NCI-H510A (cell line): ENCODE measurements around the gene STIM1.

ENCODE experiments used
- DNase-seq: peaks from one replicate; lab custom pipeline; 2025; lab: John Stamatoyannopoulos, UW

The STIM1 gene

GRCh38 chr11:3830730-3831129 lies 24.7 kb upstream of the STIM1 start:
- no peak for DNase-seq

- no peak for DNase-seq
Measured at GRCh38 chr11:3831378-3832239, 23.9 kb upstream of the STIM1 start.

GRCh38 chr11:3832816-3833215 lies 22.6 kb upstream of the STIM1 start:
- DNase-seq, result no peak

- DNase-seq, result no peak
Measured at GRCh38 chr11:3833449-3833848, 22.0 kb upstream of the STIM1 start.

GRCh38 chr11:3834349-3834663 lies 21.2 kb upstream of the STIM1 start:
- no peak for DNase-seq

GRCh38 chr11:3834664-3835461 lies 20.6 kb upstream of the STIM1 start:
- no peak for DNase-seq

GRCh38 chr11:3835751-3836150 lies 19.7 kb upstream of the STIM1 start:
- no peak for DNase-seq

- no peak for DNase-seq
Measured at GRCh38 chr11:3836903-3837302, 18.6 kb upstream of the STIM1 start.

GRCh38 chr11:3837793-3838192 lies 17.7 kb upstream of the STIM1 start:
- no peak for DNase-seq

GRCh38 chr11:3838504-3838903 lies 17.0 kb upstream of the STIM1 start:
- DNase-seq, result no peak

GRCh38 chr11:3840004-3840869 lies 15.2 kb upstream of the STIM1 start:
- no peak for DNase-seq

GRCh38 chr11:3840870-3841425 lies 14.5 kb upstream of the STIM1 start, which contains the start of gene RHOG:
TSS of gene RHOG (minus strand) at chr11:3840959. CDS start at chr11:3828138, 12,821 bp downstream.
- DNase-seq, result no peak

- DNase-seq, result peak; percentile 59
Measured at GRCh38 chr11:3841426-3842350, 13.8 kb upstream of the STIM1 start.

- DNase-seq, result no peak
Measured at GRCh38 chr11:3843326-3843725, 12.1 kb upstream of the STIM1 start.

GRCh38 chr11:3845246-3845645 lies 10.2 kb upstream of the STIM1 start:
- no peak for DNase-seq

GRCh38 chr11:3845670-3846069 lies 9.8 kb upstream of the STIM1 start:
- DNase-seq, result no peak

- DNase-seq, result no peak
Measured at GRCh38 chr11:3849297-3849874, 6.1 kb upstream of the STIM1 start.

- DNase-seq, result no peak
Measured at GRCh38 chr11:3853545-3853842, 2.0 kb upstream of the STIM1 start.

- DNase-seq, result no peak
Measured at GRCh38 chr11:3853899-3854659, 1.4 kb upstream of the STIM1 start.

GRCh38 chr11:3854660-3854976 lies 846 bp upstream of the STIM1 start:
- DNase-seq, result no peak
